Smooth muscle cell of the pulmonary artery (primary cell): ENCODE measurements around the gene PRR5. TPM values are rescaled to one million over a fixed set of nuclear protein-coding genes. Genes with fewer than 3 reads are reported as not detected.

ENCODE experiments used
- total RNA-seq: library from RNA; depleted of rRNA; stranded (reverse); fragments of >200 nt; gene quantifications from 2 replicates; pipeline ENCODE4 v1.2.3, GENCODE V29; 2014

PRR5 gene
- total RNA-seq = 1.8 and 2.3 TPM in 2 replicates

GRCh38 chr22:44701824-44702478, at the start of gene PRR5:
Gene PRR5, plus strand, starts transcription at chr22:44702204. Its CDS starts 271 bp downstream, at chr22:44702475.

GRCh38 chr22:44752285-44753188, 50.5 kb downstream of the PRR5 start, which contains the start of gene ARHGAP8:
Gene ARHGAP8, plus strand, starts transcription at chr22:44752575. Its CDS starts 33,953 bp downstream, at chr22:44786528.

Other genes starting within 250 kb of the PRR5 start
- 27.4 and 33.4 TPM in 2 replicates for gene RTL6, start 204.0 kb upstream of the PRR5 start, total RNA-seq
- 0.03 TPM in 1 of 2 replicates, not detected in the other for gene ARHGAP8, start 50.4 kb downstream of the PRR5 start, total RNA-seq